Hepatocyte (in vitro differentiated cells): ENCODE data around the gene AKT2.

ENCODE experiments used
- CTCF ChIP-seq: fragments of 200-600 bp; sonication (generic); IDR thresholded peaks from 2 replicates; pipeline ENCODE4 v1.5.1; 2016; ENCODE audit warnings: antibody characterized with exemption, mild to moderate bottlenecking; ENCODE audit not compliant: poor library complexity
- EZH2 ChIP-seq: fragments of 200-600 bp; sonication (generic); IDR thresholded peaks from 2 replicates; pipeline ENCODE4 v1.6.1; 2016; ENCODE audit warnings: antibody characterized with exemption, mild to moderate bottlenecking, borderline replicate concordance
- EZH2phosphoT487 ChIP-seq: fragments of 200-600 bp; sonication (generic); IDR thresholded peaks from one replicate; pipeline ENCODE4 v1.6.1; 2018; ENCODE audit warnings: antibody characterized with exemption, mild to moderate bottlenecking, low read depth, moderate library complexity; ENCODE audit not compliant: unreplicated experiment, severe bottlenecking

DNA sequence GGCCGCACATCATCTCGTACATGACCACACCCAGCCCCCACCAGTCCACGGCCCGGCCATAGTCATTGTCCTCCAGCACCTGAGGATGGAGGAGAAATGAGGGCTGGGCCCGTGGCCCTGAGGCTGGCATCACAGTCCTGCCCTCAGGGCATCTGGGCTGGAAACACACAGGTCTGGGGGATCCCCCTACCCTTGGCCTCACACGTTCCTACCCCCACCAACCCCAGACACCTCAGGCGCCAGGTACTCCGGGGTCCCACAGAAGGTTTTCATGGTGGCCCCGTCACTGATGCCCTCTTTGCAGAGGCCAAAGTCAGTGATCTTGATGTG, 49.2 kb downstream of the AKT2 start:
- no peak for TF ChIP-seq EZH2
- TF ChIP-seq CTCF, result no peak
- no peak for TF ChIP-seq EZH2phosphoT487
